GM12878 (cell line): ENCODE measurements around the gene FAM20A.

ENCODE experiments used
- CTCF ChIP-seq, 3 experiments: IDR thresholded peaks in 2 of 3; conservative IDR thresholded peaks in 1 of 3; 2 replicates each; pipeline ENCODE4 v1.5.1; 2011; ENCODE audit warnings: low read depth in 3 of 3, low read length in 3 of 3, mild to moderate bottlenecking in 3 of 3, control low read depth in 2 of 3, moderate library complexity in 2 of 3, inconsistent platforms in 1 of 3, mixed read lengths in 1 of 3; ENCODE audit not compliant: control insufficient read depth in 2 of 3, insufficient read depth in 1 of 3; ENCODE audit errors: extremely low read depth in 1 of 3
- EP300 ChIP-seq, 2 experiments: fragments of 150-350 bp in 1 of 2; IDR thresholded peaks; 2 replicates each; pipeline ENCODE4 v1.6.1; 2011 to 2012; ENCODE audit warnings: low read depth in 2 of 2, low read length in 2 of 2, borderline replicate concordance in 1 of 2, improper control_type of control experiment in 1 of 2, inconsistent platforms in 1 of 2; ENCODE audit not compliant: control insufficient read depth in 1 of 2
- ESRRA ChIP-seq: IDR thresholded peaks from 2 replicates; pipeline ENCODE4 v1.6.1; 2012; ENCODE audit warnings: mild to moderate bottlenecking, low read length, improper control_type of control experiment
- ETV6 ChIP-seq, 2 experiments: fragments of 450-650 bp in 1 of 2; IDR thresholded peaks in 1 of 2; conservative IDR thresholded peaks in 1 of 2; 2 replicates each; pipeline ENCODE4 v1.6.1; 2014; ENCODE audit warnings: antibody characterized with exemption in 1 of 2, borderline replicate concordance in 1 of 2, low read depth in 1 of 2, mild to moderate bottlenecking in 1 of 2, moderate library complexity in 1 of 2
- EZH2 ChIP-seq: IDR thresholded peaks from 2 replicates; pipeline ENCODE4 v1.6.1; 2012; ENCODE audit warnings: low read depth, mild to moderate bottlenecking, control low read depth, inconsistent platforms, low read length, borderline replicate concordance; ENCODE audit not compliant: control insufficient read depth
- KAT2A ChIP-seq: conservative IDR thresholded peaks from 2 replicates; pipeline ENCODE4 v1.6.1; 2011; ENCODE audit warnings: low read depth, low read length; ENCODE audit not compliant: control insufficient read depth
- MYC ChIP-seq: IDR thresholded peaks from 2 replicates; pipeline ENCODE4 v1.6.1; 2011; ENCODE audit warnings: mild to moderate bottlenecking, low read length, moderate library complexity, inconsistent platforms; ENCODE audit not compliant: insufficient read depth, insufficient replicate concordance, insufficient read length, severe bottlenecking
- POLR2A ChIP-seq: IDR thresholded peaks from 2 replicates; pipeline ENCODE4 v1.6.1; 2011; ENCODE audit warnings: low read depth, mild to moderate bottlenecking, low read length
- RAD21 ChIP-seq: IDR thresholded peaks from 2 replicates; pipeline ENCODE4 v1.6.1; 2011; ENCODE audit warnings: mild to moderate bottlenecking, low read depth, low read length, moderate library complexity; ENCODE audit not compliant: insufficient read depth
- SMARCA5 ChIP-seq: fragments of 450-650 bp; IDR thresholded peaks from 2 replicates; pipeline ENCODE4 v1.6.1; 2017; ENCODE audit warnings: mild to moderate bottlenecking
- SUZ12 ChIP-seq: fragments of 200-600 bp; sonication (generic); IDR thresholded peaks from one replicate; pipeline ENCODE4 v1.6.1; 2018; ENCODE audit warnings: antibody characterized with exemption, mild to moderate bottlenecking; ENCODE audit not compliant: unreplicated experiment
- TAF1 ChIP-seq: IDR thresholded peaks from 2 replicates; pipeline ENCODE4 v1.6.1; 2011; ENCODE audit warnings: mild to moderate bottlenecking, low read depth, low read length, borderline replicate concordance
- YY1 ChIP-seq: IDR thresholded peaks from 2 replicates; pipeline ENCODE4 v1.6.1; 2011; ENCODE audit warnings: low read depth, mild to moderate bottlenecking, low read length

DNA sequence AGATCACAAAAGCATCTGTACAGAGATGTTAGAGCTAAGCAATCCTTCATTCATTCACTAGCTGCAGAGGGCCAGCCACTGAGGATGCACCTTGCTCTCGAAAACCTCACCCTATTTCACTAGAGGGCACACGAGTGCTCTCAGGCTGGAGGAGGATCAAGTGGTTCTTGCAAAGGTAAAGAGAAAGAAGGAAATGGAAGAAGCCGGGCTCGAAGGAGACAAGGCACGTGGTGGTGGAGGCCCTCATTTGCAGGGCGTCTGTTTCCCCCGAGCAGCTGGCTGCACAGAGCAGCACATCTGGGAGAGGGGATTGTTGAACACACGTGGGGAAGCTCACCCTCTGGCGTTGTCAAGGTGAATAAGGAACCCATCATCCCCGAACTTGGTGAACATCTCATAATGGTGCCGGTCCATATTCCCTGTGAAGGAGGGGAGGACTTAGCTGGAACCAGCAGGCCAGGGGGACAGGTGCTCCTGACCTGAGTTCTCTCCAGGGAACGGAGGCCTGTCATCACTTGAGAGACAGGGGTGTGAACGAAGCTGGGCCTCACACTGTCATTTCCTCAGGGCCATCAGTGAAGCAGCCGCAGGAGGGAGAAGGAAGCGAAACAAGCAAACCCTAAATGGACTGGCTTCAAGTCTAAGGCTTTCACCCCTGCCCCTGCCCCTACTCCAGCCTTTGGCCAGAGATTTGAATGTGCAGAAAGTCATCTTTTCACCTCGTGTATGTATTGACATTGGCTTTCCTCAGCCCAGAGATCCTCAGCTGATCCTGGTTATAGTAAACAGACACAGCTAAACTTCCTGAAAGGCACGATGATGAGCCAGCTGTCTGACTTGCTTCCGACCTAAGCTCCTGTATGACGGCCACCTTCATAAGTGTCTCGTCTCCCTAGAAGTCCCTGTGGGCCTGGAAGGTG lies 61.4 kb downstream of the FAM20A start:
- TF ChIP-seq SUZ12 = no peak
- TF ChIP-seq ETV6 (conservative IDR thresholded peaks at IDR 0.05 in 1 of 2, IDR thresholded peaks at IDR 0.05 in 1 of 2; ENCODE audit: borderline replicate concordance in 1 of 2, low read depth in 1 of 2) = no peak
- TF ChIP-seq EP300 (IDR thresholded peaks at IDR 0.05; ENCODE audit: borderline replicate concordance in 1 of 2, control insufficient read depth in 1 of 2, low read depth in 2 of 2, low read length in 2 of 2) = no peak
- peak; percentile 33; the same call in 1 of the 2 replicates for TF ChIP-seq RAD21
- peak in 2 of 3 experiments; percentile 6 to 29; a peak in 3 of 6 replicates for TF ChIP-seq CTCF (IDR thresholded peaks at IDR 0.05 in 2 of 3, conservative IDR thresholded peaks at IDR 0.05 in 1 of 3; ENCODE audit: control insufficient read depth in 2 of 3, extremely low read depth in 1 of 3, insufficient read depth in 1 of 3, low read depth in 3 of 3, low read length in 3 of 3)
- no peak for TF ChIP-seq KAT2A
- no peak for TF ChIP-seq TAF1
- TF ChIP-seq POLR2A = peak; percentile 6; the same call in 1 of the 2 replicates
- no peak for TF ChIP-seq EZH2
- no peak for TF ChIP-seq ESRRA
- TF ChIP-seq MYC = no peak
- TF ChIP-seq SMARCA5 = no peak
- TF ChIP-seq YY1 = no peak
